Astrocyte of the cerebellum (primary cell): ENCODE measurements around the gene LRRIQ4.
A peak's percentile ranks its signal among the peaks of the same experiment; 100 is the strongest.

ENCODE experiments used
- DNase-seq: peaks from one replicate; pipeline ENCODE4 v3.0.0-alpha.2; 2011; ENCODE audit warnings: low read depth
- H3K4me3 ChIP-seq: 2 replicates; pipeline ENCODE4 v1.5.1; 2011; ENCODE audit warnings: mild to moderate bottlenecking, low read depth, low read length, moderate library complexity
- in situ Hi-C: cut with HindIII; loops from 2 replicates; pipeline ENCODE4 v1.10.0; 2017; ENCODE audit warnings: low sequenced_read_pairs
- TF ChIP-seq, protein P1 (sequence below): IDR thresholded peaks from 2 replicates; pipeline ENCODE4 v1.5.1; 2012; ENCODE audit warnings: low read length, low read depth, moderate library complexity, mild to moderate bottlenecking; ENCODE audit errors: missing control alignments

The LRRIQ4 gene

DNA sequence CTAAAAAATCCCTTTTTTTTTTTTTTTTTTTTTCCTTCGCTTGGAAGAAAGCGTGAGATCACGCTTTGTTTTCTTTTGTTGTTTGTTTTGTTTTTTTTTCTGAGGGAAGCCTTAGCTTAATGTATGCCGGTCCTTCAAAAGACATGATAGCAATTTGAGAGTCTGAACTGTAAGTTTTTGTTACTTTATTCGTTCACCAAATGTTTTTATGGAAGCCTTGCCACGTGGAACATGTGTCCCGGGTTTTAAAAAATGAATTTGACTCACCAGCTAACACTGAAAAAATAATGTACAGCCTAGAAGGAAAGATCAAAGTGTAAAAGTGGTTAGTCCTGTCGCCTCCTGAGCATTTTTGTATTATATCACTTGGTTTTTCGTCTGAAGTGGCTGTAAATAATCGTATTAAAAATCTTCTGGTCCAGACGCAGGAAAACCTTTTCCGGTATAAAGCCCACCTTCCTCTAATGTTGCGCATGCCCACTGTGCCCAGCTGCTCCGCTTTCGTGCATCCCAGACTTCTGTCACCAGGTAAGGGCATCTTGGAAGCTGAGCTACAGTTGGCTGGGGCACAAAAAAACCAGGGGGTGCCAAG, 40.3 kb upstream of the LRRIQ4 start:
- in situ Hi-C loops, result no loop called here
- H3K4me3 ChIP-seq, result peak overlapping the region; percentile 98
- TF ChIP-seq, protein P1, sequence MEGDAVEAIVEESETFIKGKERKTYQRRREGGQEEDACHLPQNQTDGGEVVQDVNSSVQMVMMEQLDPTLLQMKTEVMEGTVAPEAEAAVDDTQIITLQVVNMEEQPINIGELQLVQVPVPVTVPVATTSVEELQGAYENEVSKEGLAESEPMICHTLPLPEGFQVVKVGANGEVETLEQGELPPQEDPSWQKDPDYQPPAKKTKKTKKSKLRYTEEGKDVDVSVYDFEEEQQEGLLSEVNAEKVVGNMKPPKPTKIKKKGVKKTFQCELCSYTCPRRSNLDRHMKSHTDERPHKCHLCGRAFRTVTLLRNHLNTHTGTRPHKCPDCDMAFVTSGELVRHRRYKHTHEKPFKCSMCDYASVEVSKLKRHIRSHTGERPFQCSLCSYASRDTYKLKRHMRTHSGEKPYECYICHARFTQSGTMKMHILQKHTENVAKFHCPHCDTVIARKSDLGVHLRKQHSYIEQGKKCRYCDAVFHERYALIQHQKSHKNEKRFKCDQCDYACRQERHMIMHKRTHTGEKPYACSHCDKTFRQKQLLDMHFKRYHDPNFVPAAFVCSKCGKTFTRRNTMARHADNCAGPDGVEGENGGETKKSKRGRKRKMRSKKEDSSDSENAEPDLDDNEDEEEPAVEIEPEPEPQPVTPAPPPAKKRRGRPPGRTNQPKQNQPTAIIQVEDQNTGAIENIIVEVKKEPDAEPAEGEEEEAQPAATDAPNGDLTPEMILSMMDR, result no peak
- DNase-seq, result peak; percentile 64

DNA sequence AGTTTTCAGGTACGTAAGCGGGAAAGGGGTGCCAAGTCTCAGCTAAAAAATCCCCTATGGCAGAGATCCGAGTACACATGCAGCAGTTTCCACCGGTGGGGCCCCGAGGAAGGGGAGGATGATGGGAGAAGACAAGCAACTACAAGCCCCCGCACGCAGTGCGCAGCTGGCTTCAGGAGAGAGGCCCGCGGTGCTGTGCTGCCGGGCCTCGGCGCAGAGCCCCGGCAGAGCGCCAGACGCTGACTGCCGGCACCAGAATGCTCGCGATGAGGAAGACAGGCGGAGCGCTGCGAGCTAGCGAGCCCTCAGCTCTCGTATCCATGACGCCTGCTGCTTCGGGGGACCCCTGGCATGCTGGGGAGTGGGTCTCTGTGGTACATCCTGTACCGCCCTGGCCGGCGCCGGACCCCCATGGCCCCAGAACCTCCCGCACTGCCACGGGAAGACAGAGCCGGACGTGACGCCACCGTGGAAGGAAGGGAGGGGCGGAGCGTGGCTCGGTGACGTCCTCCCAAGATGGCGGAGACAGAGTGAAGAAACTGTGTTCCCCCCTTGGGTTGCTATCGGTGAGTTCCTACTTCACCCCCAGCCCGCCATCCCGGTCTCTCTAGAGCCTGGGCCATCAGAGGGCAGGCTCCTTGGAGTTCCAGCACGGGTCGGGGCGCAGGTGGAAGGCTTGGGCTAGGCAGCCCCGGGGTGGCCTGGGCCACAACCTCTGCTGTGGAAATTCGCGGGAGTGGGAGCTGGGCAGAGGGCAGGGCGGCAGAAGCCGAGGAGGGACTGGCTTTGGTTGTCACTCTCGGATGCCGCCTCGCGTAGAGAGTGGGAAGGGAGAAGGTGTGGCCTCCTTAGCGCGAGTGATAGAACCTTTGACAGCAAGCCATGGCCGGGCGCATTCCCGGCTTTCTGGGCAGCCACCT, 39.5 kb upstream of the LRRIQ4 start, which contains the start of gene MYNN:
TSS of gene MYNN (plus strand) at position 500 of the 920 bp plus-strand sequence. CDS start 900 bp downstream, outside the sequence.
- in situ Hi-C loops, result no loop called here
- H3K4me3 ChIP-seq, result peak within 1 kb of the TSS; percentile 98
- DNase-seq, result peak; percentile 75
- TF ChIP-seq, protein P1, result no peak

DNA sequence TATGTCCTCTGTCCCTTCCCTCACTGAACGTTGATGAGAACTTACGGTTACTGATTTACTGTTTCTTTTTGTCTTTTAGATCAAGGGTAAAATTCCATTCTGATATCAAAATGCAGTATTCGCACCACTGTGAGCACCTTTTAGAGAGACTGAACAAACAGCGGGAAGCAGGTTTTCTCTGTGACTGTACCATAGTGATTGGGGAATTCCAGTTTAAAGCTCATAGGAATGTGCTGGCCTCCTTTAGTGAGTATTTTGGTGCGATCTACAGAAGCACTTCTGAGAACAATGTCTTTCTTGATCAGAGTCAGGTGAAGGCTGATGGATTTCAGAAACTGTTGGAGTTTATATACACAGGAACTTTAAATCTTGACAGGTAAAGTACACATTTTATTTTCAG, 38.5 kb upstream of the LRRIQ4 start:
- no peak for DNase-seq
- in situ Hi-C loops, result no loop called here
- TF ChIP-seq, protein P1, result no peak
- peak overlapping the region; percentile 98 for H3K4me3 ChIP-seq

DNA sequence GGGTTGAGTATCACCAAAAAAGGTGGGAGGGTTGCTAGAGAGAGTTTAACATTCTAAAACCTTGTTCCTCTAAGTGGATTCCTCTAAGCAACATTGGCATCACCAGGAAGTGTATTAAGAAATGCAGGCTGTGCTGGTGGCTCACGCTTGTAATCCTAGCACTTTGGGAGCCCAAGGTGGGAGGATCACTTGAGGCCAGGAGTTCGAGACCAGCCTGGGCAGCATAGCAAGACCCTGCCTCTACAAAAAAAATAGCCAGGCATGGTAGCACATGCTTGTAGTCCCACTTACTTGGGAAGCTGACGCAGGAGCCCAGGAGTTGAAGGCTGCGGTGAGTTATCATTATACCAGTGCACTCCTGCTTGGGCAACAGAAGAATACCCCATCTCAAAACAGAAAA, 34.8 kb upstream of the LRRIQ4 start:
- no peak overlapping the region for H3K4me3 ChIP-seq
- TF ChIP-seq, protein P1, result no peak
- DNase-seq, result no peak
- in situ Hi-C loops, result no loop called here

DNA sequence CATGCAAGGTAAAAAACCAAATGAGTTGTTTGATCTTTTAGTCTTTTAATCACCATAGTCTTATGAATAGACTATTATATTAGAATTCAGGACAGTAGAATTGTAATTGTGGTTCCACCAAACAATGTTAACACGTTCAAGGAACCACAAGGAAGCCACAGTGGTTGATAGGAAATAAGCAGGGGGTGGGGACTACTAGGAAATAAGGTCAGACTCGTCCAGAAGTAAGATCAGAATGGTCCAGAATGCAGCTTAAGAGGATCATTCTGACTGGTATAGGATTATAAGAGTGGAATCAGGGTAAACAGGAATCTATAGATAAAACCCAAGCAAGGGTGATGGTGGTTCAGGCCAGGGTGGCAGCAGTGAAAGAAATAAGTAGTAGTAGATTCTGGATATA, 31.9 kb upstream of the LRRIQ4 start:
- DNase-seq, result no peak
- in situ Hi-C loops, result no loop called here
- TF ChIP-seq, protein P1, result no peak
- no peak overlapping the region for H3K4me3 ChIP-seq

DNA sequence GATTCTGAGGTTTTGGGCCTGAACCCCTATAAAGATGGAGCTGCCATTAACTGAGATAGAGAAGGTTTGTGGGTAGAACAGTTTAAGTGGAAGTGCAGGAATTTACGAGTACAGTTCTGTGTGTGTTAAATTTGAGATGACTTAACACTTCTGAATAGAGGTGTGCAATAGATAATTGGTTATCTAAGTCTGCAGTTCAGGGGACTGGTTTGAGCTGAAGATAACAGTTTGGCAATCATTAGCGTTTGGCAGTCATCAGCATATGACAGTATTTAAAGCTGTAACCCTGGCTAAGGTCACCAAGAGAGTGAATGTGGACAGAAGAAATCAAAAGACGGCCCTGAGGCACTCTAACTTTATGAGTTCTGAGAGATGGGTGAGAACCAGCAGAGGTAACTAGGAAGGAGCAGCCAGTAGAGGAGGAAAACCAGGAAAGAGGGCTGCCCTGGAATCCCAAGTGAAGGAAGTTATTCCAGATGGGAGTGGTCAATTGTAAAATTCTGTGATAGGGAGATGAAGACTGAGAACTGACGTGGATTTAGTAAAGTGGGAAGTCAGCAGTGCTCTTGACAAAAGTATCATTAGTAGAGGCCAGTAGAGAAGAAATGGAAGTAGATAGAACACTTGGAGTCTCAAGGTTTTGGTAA, 31.3 kb upstream of the LRRIQ4 start:
- H3K4me3 ChIP-seq, result no peak overlapping the region
- TF ChIP-seq, protein P1, result no peak
- in situ Hi-C loops, result no loop called here
- no peak for DNase-seq
